Lower lobe of right lung (tissue), 2 donors: ENCODE measurements around the gene ATXN7L2. TPM values are rescaled to one million over a fixed set of nuclear protein-coding genes. Genes with fewer than 3 reads are reported as not detected.

ENCODE experiments used
- ATAC-seq, 2 donors: fragments of 200-7000 bp; cut with Tn5 transposase; one replicate each; pipeline ENCODE4 v1.9.1; 2020 to 2022; ENCODE audit warnings: mild to moderate bottlenecking in 2 of 2, moderate library complexity in 2 of 2
- DNase-seq: peaks from one replicate; pipeline ENCODE4 v3.0.0-alpha.2; 2020
- H3K27ac ChIP-seq: fragments of 200-600 bp; one replicate; pipeline ENCODE4 v1.8.0; 2022
- H3K27me3 ChIP-seq: fragments of 200-600 bp; one replicate; pipeline ENCODE4 v1.8.0; 2022; ENCODE audit warnings: low read depth
- H3K36me3 ChIP-seq: fragments of 200-600 bp; one replicate; pipeline ENCODE4 v1.8.0; 2022; ENCODE audit warnings: mild to moderate bottlenecking
- H3K4me1 ChIP-seq: fragments of 200-600 bp; one replicate; pipeline ENCODE4 v1.8.0; 2022
- H3K4me3 ChIP-seq: fragments of 200-600 bp; one replicate; pipeline ENCODE4 v1.8.0; 2022; ENCODE audit warnings: mild to moderate bottlenecking
- H3K9me3 ChIP-seq: fragments of 200-600 bp; one replicate; pipeline ENCODE4 v1.8.0; 2022
- CTCF ChIP-seq: fragments of 200-600 bp; IDR thresholded peaks from one replicate; pipeline ENCODE4 v1.8.0; 2022; ENCODE audit warnings: antibody characterized with exemption, mild to moderate bottlenecking
- intact Hi-C: fragments of 100-400 bp; cut with DNase I; formaldehyde crosslinking; loops from one replicate; pipeline ENCODE4 v1.11.0; 2022
- total RNA-seq: library from RNA; stranded (reverse); fragmentation: NEBNext Ultra II Directional; extraction: Animal tissue kit (Norgen Biotek cat#: 25700); gene quantifications from one replicate; pipeline ENCODE4 v1.2.1, GENCODE V29; 2021
- donor health status: DM: no; HTN: yes; CAD: no; lungs with severe emphysema.

ATXN7L2 gene
- total RNA-seq, 1 donor from 2014 or later = 3.8 TPM

DNA sequence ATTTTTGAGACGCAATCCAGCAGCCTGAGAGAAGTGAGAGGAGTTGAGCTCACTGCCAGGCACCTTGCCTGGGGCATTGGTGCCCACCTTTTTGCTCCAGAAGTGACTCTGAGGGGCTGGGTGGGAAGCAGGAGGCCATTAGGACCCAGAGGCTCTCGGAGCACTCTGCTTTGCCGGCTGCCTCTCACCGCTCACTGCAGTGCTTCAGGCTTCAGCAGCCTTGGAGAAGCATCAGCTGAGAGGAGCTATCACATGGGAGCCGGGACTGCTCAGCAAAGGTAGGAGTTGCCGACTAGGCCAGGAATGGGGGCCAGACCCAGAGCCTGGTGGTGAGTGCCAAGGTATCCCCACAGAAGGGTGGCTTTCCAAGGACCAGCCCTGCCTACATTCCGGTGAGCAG, 56.0 kb downstream of the ATXN7L2 start, which contains the start of gene GPR61:
Gene GPR61 (plus strand): TSS at position 197 of the 400 bp plus-strand sequence. CDS start 3,151 bp downstream, outside the sequence.
- ATAC-seq (no peak), DNase-seq (no peak)
- no peaks in the 10 kb centered on the region for H3K9me3 ChIP-seq
- no peak within 1 kb of the TSS for H3K4me3 ChIP-seq
- intact Hi-C loops = loop anchor here (10.0 kb wide), 2 partner anchors 95 to 235 kb away; no protein-coding TSS in a partner anchor
- no peaks in the 10 kb centered on the region for H3K36me3 ChIP-seq
- H3K4me1 ChIP-seq = no peaks in the 10 kb centered on the region
- H3K27ac ChIP-seq = no peak within 1 kb of the TSS
- TF ChIP-seq CTCF = no peak
- H3K27me3 ChIP-seq = no peaks in the 10 kb centered on the region

DNA sequence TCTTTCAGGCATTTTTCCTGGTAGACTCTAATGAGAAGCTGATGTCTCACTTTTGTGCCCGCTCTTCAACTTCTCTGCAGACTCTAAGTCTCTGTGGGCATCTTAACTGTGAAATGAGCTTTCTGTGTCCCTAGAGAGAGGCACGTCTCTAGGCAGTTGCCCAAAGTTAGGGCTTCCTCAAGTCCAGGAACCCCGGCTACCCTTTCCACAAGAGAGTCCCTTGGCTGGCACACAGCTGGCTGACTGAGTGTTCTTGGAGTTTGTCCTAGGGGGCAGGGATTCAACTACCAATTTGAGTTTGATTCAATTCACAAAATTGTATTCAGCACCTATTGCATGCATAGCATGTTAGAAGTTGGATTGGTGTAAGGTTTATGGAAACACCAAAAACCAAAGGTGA, 57.4 kb downstream of the ATXN7L2 start:
- no peak for TF ChIP-seq CTCF
- intact Hi-C loops = loop anchor here (10.0 kb wide), 2 partner anchors 94 to 234 kb away; no protein-coding TSS in a partner anchor
- Histone ChIP-seq H3K27ac (no peak overlapping the region), H3K9me3 (no peaks in the 10 kb centered on the region), H3K4me1 (peaks cover under 1% of the 10 kb centered on the region), H3K36me3 (no peaks in the 10 kb centered on the region), H3K4me3 (no peak overlapping the region), H3K27me3 (no peaks in the 10 kb centered on the region)
- no peak for ATAC-seq
- no peak for DNase-seq

Other genes starting within 250 kb of the ATXN7L2 start
- gene CELSR2, start 234.4 kb upstream of the ATXN7L2 start, total RNA-seq = 7.2 TPM
- gene PSRC1, start 200.8 kb upstream of the ATXN7L2 start, total RNA-seq = 4.2 TPM
- gene MYBPHL, start 176.9 kb upstream of the ATXN7L2 start, total RNA-seq = 2.8 TPM
- gene SORT1, start 86.0 kb upstream of the ATXN7L2 start, total RNA-seq = 178 TPM
- gene PSMA5, start 57.5 kb upstream of the ATXN7L2 start, total RNA-seq = 55.4 TPM
- 1.5 TPM for gene SYPL2, start 17.4 kb upstream of the ATXN7L2 start, total RNA-seq
- gene CYB561D1, start 10.2 kb downstream of the ATXN7L2 start, total RNA-seq = 15.1 TPM
- gene AMIGO1, start 25.8 kb downstream of the ATXN7L2 start, total RNA-seq = 9.1 TPM
- not detected for gene GPR61, start 56.0 kb downstream of the ATXN7L2 start, total RNA-seq
- 6.7 TPM for gene GNAI3, start 64.7 kb downstream of the ATXN7L2 start, total RNA-seq
- gene GNAT2, start 135.7 kb downstream of the ATXN7L2 start, total RNA-seq = not detected
- 55.9 TPM for gene AMPD2, start 135.9 kb downstream of the ATXN7L2 start, total RNA-seq
- gene GSTM4, start 172.2 kb downstream of the ATXN7L2 start, total RNA-seq = 15.7 TPM
- 35.7 TPM for gene GSTM2, start 184.2 kb downstream of the ATXN7L2 start, total RNA-seq
- gene GSTM1, start 203.9 kb downstream of the ATXN7L2 start, total RNA-seq = not detected
- gene GSTM5, start 228.3 kb downstream of the ATXN7L2 start, total RNA-seq = 11.7 TPM